Hepatocyte (in vitro differentiated cells): ENCODE results near the gene TNFSF15.

Experiments used
- CTCF ChIP-seq: fragments of 200-600 bp; sonication (generic); IDR thresholded peaks from 2 replicates; pipeline ENCODE4 v1.5.1; 2016; ENCODE audit warnings: antibody characterized with exemption, mild to moderate bottlenecking; ENCODE audit not compliant: poor library complexity
- EZH2 ChIP-seq: fragments of 200-600 bp; sonication (generic); IDR thresholded peaks from 2 replicates; pipeline ENCODE4 v1.6.1; 2016; ENCODE audit warnings: antibody characterized with exemption, mild to moderate bottlenecking, borderline replicate concordance
- EZH2phosphoT487 ChIP-seq: fragments of 200-600 bp; sonication (generic); IDR thresholded peaks from one replicate; pipeline ENCODE4 v1.6.1; 2018; ENCODE audit warnings: antibody characterized with exemption, mild to moderate bottlenecking, low read depth, moderate library complexity; ENCODE audit not compliant: unreplicated experiment, severe bottlenecking

DNA sequence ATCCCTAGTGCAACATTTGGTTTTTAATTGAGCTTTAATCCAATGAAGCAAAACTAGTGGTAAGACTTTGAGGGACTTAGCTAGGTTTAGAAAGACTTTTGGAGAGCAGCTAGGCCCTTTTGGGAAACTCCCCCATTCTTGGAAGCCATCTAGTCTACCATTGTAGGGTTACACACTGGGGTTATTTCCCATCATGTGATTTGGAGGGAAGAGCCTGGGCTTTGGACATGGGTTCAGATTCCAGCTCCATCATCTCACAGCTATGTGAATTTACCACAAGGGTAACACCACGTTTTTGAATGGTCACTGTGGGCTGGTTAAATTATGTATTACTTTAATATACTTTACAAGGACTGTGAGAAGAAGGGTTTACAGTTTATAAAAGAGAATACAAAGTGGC lies 18.3 kb upstream of the TNFSF15 start:
- TF ChIP-seq CTCF, result no peak
- no peak for TF ChIP-seq EZH2
- TF ChIP-seq EZH2phosphoT487, result no peak
